ENCODE data around the gene RAMAC. TPM values are rescaled to one million over a fixed set of nuclear protein-coding genes. Genes with fewer than 3 reads are reported as not detected.
A peak's percentile ranks its signal among the peaks of the same experiment; 100 is the strongest.
"Not testable (repeated sequence)": the region's sequence is repeated elsewhere in the genome, so short reads cannot be mapped to it uniquely, and the experiment has no call there.

The RAMAC gene
- total RNA-seq, 2 donors from 2014 or later = 37.3 to 40.8 TPM

DNA sequence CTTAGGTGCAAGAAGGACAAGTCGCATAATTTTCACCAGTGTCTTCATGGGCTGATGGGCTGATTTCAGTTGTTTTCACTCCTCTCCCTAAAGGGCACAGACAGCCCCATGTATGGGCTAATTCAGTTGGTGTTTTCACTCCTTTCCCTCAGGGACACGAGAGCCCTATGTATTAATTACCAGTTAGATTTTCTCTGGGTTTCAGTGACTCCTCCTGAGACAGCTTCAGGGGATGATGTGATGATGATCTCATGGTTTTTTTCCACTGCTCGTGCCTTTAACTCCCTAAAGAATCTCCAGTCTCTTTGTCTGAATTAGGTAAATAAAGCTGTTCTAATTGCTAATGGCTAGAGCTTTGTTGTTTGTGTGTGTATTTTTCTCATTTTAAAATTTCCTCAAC is 9.9 kb downstream of the RAMAC start:
- peaks cover 23% of the 10 kb centered on the region for H3K4me1 Mint-ChIP-seq
- H3K9me3 Mint-ChIP-seq = peaks cover 19% of the 10 kb centered on the region
- no peak for DNase-seq
- Histone ChIP-seq H3K4me3 (ENCODE audit: low read length) (no peak overlapping the region), H3K36me3 (ENCODE audit: control insufficient read depth, insufficient read depth, low read length) (peaks cover 2% of the 10 kb centered on the region), H3K27ac (ENCODE audit: low read depth, low read length) (no peak overlapping the region), H3K27me3 (ENCODE audit: control insufficient read depth, insufficient read depth, low read length, poor library complexity, severe bottlenecking) (no peaks in the 10 kb centered on the region), H3K9ac (ENCODE audit: extremely low read depth, low read length, poor library complexity, severe bottlenecking) (no peak overlapping the region), H3K9me3 (ENCODE audit: control insufficient read depth, low read length) (peaks cover 5% of the 10 kb centered on the region), H3K4me1 (ENCODE audit: control insufficient read depth, insufficient read depth, low read length) (peaks cover 5% of the 10 kb centered on the region)
- H3K27ac Mint-ChIP-seq = peak overlapping the region; percentile 35
- peaks cover 20% of the 10 kb centered on the region for H3K36me3 Mint-ChIP-seq (ENCODE audit: low read depth)
- 89 to 100% methylated on average over 2 to 3 of the region's 3 CpGs for WGBS, 2 experiments (ENCODE audit: insufficient coverage in 1 of 2, insufficient read length in 1 of 2)
- no peak overlapping the region for H3K4me3 Mint-ChIP-seq
- H3K27me3 Mint-ChIP-seq (ENCODE audit: insufficient read depth) = peaks cover 2% of the 10 kb centered on the region
- TF ChIP-seq, protein P1, sequence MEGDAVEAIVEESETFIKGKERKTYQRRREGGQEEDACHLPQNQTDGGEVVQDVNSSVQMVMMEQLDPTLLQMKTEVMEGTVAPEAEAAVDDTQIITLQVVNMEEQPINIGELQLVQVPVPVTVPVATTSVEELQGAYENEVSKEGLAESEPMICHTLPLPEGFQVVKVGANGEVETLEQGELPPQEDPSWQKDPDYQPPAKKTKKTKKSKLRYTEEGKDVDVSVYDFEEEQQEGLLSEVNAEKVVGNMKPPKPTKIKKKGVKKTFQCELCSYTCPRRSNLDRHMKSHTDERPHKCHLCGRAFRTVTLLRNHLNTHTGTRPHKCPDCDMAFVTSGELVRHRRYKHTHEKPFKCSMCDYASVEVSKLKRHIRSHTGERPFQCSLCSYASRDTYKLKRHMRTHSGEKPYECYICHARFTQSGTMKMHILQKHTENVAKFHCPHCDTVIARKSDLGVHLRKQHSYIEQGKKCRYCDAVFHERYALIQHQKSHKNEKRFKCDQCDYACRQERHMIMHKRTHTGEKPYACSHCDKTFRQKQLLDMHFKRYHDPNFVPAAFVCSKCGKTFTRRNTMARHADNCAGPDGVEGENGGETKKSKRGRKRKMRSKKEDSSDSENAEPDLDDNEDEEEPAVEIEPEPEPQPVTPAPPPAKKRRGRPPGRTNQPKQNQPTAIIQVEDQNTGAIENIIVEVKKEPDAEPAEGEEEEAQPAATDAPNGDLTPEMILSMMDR (conservative IDR thresholded peaks at IDR 0.05) = no peak

DNA sequence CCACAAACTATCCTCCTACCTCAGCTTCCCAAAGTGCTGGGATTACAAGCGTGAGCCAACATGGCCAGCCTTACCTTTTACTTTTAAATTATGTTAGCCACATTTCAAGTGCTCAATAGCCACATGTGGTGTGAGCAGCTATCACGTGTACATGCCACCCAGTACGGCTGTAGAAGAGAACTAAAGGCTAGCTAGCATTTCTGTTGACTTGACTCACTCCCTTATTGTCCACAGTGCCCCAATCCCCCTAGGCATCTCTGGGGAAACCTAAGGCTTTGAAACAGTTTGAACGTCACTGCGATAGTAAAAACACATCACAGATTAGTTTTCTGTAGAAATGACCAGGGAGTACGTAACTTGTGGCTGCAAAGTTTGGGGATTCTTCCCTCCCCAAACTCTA is 13.4 kb downstream of the RAMAC start:
- no peak for DNase-seq
- H3K9ac ChIP-seq (ENCODE audit: extremely low read depth, low read length, poor library complexity, severe bottlenecking) = no peak overlapping the region
- peaks cover 12% of the 10 kb centered on the region for H3K36me3 Mint-ChIP-seq (ENCODE audit: low read depth)
- peaks cover 5% of the 10 kb centered on the region for H3K9me3 ChIP-seq (ENCODE audit: control insufficient read depth, low read length)
- H3K27me3 Mint-ChIP-seq (ENCODE audit: insufficient read depth) = peaks cover 2% of the 10 kb centered on the region
- H3K4me3 ChIP-seq (ENCODE audit: low read length) = no peak overlapping the region
- H3K9me3 Mint-ChIP-seq = peaks cover 19% of the 10 kb centered on the region
- peaks cover 17% of the 10 kb centered on the region for H3K4me1 Mint-ChIP-seq
- TF ChIP-seq, protein P1 (conservative IDR thresholded peaks at IDR 0.05) = no peak
- no peak overlapping the region for H3K27ac Mint-ChIP-seq
- no peak overlapping the region for H3K4me3 Mint-ChIP-seq
- no peak overlapping the region for H3K27ac ChIP-seq (ENCODE audit: low read depth, low read length)
- H3K4me1 ChIP-seq (ENCODE audit: control insufficient read depth, insufficient read depth, low read length) = peaks cover 5% of the 10 kb centered on the region
- no peaks in the 10 kb centered on the region for H3K27me3 ChIP-seq (ENCODE audit: control insufficient read depth, insufficient read depth, low read length, poor library complexity, severe bottlenecking)
- peaks cover 2% of the 10 kb centered on the region for H3K36me3 ChIP-seq (ENCODE audit: control insufficient read depth, insufficient read depth, low read length)
- 96 to 98% methylated on average over 4 to 6 of the region's 6 CpGs for WGBS, 2 experiments (ENCODE audit: insufficient coverage in 1 of 2, insufficient read length in 1 of 2)

DNA sequence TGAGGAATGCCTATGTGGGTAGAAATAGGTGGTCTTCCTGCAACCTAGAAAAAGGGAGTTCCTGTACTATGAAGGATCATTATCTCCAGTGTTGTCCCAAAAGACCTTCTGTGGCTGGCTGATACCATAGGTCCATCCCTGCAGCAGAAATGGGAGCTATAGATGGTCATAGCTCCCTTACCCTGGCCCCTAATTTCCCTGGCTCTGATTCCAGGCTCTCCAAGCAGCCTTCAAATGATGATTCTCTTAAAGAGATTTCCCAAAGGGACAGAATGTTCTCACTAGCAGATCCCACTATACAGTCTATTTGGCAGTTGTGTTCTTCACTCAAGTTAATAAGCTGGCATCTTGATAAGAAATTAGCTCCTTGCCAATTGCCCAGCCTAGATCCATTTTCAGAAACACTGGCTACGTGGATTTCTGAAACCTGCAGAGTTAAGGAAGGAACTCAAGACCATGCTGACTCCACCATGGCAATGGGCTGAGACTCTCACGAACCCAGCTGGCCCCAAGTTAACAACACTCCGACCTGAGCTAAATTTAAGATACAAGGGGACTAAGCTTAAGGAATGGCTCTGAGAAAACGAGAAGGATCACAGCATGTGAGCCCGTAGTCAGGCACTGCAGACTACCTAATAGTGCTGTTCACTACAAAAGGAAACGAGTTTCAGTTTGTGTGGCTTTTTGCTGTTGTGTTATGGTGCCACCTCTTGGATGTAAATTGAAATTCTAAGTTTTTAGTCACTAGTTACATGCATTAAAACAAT is 14.1 kb downstream of the RAMAC start:
- no peak overlapping the region for H3K4me3 ChIP-seq (ENCODE audit: low read length)
- TF ChIP-seq, protein P1 (conservative IDR thresholded peaks at IDR 0.05) = peak; percentile 79
- no peaks in the 10 kb centered on the region for H3K27me3 ChIP-seq (ENCODE audit: control insufficient read depth, insufficient read depth, low read length, poor library complexity, severe bottlenecking)
- no peak overlapping the region for H3K27ac Mint-ChIP-seq
- H3K4me3 Mint-ChIP-seq = no peak overlapping the region
- H3K27ac ChIP-seq (ENCODE audit: low read depth, low read length) = no peak overlapping the region
- peaks cover 19% of the 10 kb centered on the region for H3K9me3 Mint-ChIP-seq
- H3K4me1 ChIP-seq (ENCODE audit: control insufficient read depth, insufficient read depth, low read length) = peaks cover 3% of the 10 kb centered on the region
- WGBS, 2 experiments (ENCODE audit: insufficient coverage in 1 of 2, insufficient read length in 1 of 2) = 47 to 59% methylated on average over 6 of the region's 6 CpGs
- peaks cover 9% of the 10 kb centered on the region for H3K36me3 ChIP-seq (ENCODE audit: control insufficient read depth, insufficient read depth, low read length)
- peaks cover 5% of the 10 kb centered on the region for H3K9me3 ChIP-seq (ENCODE audit: control insufficient read depth, low read length)
- H3K27me3 Mint-ChIP-seq (ENCODE audit: insufficient read depth) = peaks cover 2% of the 10 kb centered on the region
- DNase-seq = peak; percentile 62
- H3K36me3 Mint-ChIP-seq (ENCODE audit: low read depth) = peaks cover 12% of the 10 kb centered on the region
- no peak overlapping the region for H3K9ac ChIP-seq (ENCODE audit: extremely low read depth, low read length, poor library complexity, severe bottlenecking)
- H3K4me1 Mint-ChIP-seq = peaks cover 15% of the 10 kb centered on the region

DNA sequence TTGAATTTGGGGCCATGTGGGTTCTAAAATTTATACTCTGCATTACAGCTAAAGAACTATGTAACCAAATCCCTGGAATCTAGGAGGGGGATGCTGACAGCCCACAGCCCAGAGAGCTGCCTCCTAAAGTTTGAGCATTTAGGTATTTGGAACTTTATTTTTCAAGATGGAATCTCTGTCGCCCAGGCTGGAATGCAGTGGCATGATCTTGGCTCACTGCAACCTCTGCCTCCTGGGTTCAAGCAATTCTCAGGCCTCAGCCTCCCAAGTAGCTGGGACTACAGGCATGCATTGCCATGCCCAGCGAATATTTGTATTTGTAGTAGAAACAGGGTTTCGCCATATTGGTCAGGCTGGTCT is 14.6 kb downstream of the RAMAC start:
- Mint-ChIP-seq H3K4me1 (peaks cover 12% of the 10 kb centered on the region), H3K9me3 (peaks cover 18% of the 10 kb centered on the region), H3K36me3 (ENCODE audit: low read depth) (peaks cover 13% of the 10 kb centered on the region)
- not testable (repeated sequence) for H3K27ac ChIP-seq (ENCODE audit: low read depth, low read length); H3K27ac Mint-ChIP-seq; H3K9me3 ChIP-seq (ENCODE audit: control insufficient read depth, low read length); H3K27me3 Mint-ChIP-seq (ENCODE audit: insufficient read depth); H3K4me3 ChIP-seq (ENCODE audit: low read length); H3K27me3 ChIP-seq (ENCODE audit: control insufficient read depth, insufficient read depth, low read length, poor library complexity, severe bottlenecking); DNase-seq; H3K4me1 ChIP-seq (ENCODE audit: control insufficient read depth, insufficient read depth, low read length); H3K4me3 Mint-ChIP-seq; H3K9ac ChIP-seq (ENCODE audit: extremely low read depth, low read length, poor library complexity, severe bottlenecking)
- 90 to 92% methylated on average over 3 of the region's 3 CpGs for WGBS, 2 experiments (ENCODE audit: insufficient coverage in 1 of 2, insufficient read length in 1 of 2)
- peaks cover 12% of the 10 kb centered on the region for H3K36me3 ChIP-seq (ENCODE audit: control insufficient read depth, insufficient read depth, low read length)

All from endodermal cell (in vitro differentiated cells).